K562 treated with DMSO at 1 percent for 4 hours (cell line): ENCODE measurements around the gene OR52N4. TPM values are rescaled to one million over a fixed set of nuclear protein-coding genes. Genes with fewer than 3 reads are reported as not detected.

Experiments
- total RNA-seq: library from RNA; unstranded; fragments of 300-600 nt; gene quantifications from 2 replicates; pipeline ENCODE4 v1.2.3, GENCODE V29; 2022; ENCODE audit not compliant: insufficient read depth

OR52N4 gene
- total RNA-seq, result not detected in 2 replicates

DNA sequence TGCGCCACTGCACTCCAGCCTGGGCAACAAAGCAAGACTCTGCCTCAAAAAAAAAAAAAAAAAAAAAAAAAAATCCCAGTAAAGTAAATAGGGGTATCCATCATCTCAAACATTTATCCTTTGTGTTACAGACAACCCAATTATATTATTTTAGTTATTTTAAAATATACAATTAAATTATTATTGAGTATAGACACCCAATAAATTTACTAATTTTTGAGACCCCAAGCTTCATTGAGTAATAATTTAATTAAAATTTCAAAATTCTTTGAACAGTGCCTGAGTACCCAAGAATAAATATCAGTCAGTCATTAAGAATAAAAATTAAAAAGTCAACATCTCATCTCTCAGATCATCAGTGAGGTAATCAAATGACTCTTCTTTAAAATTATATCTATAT lies at the start of gene OR52N4:
TSS of gene OR52N4 (plus strand) at position 301 of the 400 bp plus-strand sequence. CDS start 498 bp downstream, outside the sequence.

DNA sequence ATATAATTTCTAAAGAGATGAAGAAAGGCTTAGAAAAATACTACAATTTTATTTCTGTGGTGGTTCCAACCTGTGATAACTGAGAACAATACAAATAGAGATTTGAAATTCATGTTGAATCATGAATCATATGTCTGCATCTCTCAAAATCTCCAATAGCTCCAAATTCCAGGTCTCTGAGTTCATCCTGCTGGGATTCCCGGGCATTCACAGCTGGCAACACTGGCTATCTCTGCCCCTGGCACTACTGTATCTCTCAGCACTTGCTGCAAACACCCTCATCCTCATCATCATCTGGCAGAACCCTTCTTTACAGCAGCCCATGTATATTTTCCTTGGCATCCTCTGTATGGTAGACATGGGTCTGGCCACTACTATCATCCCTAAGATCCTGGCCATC lies 17.6 kb upstream of the OR52N4 start, which contains the start of gene OR56B1:
TSS of gene OR56B1 (plus strand) at position 53 of the 400 bp plus-strand sequence. CDS start at position 122, 69 bp downstream.

DNA sequence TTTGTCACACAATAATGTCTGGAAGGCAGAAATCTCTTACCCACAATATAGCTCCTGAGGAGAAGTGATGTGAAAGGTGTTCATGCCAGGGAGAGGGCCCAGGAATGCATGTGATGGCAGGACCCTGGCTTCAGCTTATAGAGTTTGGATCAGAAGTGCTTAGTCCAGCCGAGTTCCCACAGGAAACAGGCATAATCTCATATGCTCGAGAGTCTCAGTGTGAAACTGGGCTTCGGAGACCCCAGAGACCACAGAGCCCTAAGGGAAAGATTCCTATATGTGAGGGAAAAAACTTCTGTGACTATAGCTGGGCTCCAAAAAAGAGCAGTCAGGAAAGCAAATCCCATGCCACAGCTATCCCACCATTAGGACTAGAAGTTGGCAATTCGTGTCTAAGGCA lies 29.2 kb downstream of the OR52N4 start, which contains the start of gene OR52N5:
TSS of gene OR52N5 (minus strand) at position 101 of the 400 bp plus-strand sequence. CDS start 4,721 bp downstream, outside the sequence.

DNA sequence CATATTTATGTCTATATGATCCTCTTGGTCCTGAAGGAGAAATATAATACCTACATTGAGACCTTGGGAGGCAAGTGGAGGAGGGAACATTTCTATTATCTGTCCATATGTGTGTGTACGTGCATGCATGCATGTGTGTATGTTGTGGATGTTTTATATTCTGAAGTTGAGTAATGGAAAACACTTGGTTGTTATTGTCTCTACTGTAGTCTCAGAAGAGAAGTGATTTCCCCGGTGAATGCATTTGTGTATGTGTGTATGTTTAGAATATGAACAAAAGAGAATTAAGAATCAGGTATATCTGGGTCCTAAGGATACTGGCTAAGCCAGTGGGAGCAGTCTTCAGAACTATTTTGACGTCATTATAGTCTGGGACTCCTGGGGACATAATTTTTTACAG lies 37.1 kb downstream of the OR52N4 start, which contains the start of gene OR52N1:
TSS of gene OR52N1 (minus strand) at position 101 of the 400 bp plus-strand sequence. CDS start 2,449 bp downstream, outside the sequence.

Other genes with a start within 250 kb of the OR52N4 start
- gene UBQLN3, start 244.3 kb upstream of the OR52N4 start, total RNA-seq, result not detected in 2 replicates
- 0.44 TPM in 1 of 2 replicates, not detected in the other for gene UBQLNL, start 237.5 kb upstream of the OR52N4 start, total RNA-seq
- not detected in 2 replicates for gene OR52H1, start 205.7 kb upstream of the OR52N4 start, total RNA-seq
- gene OR52B6, start 173.4 kb upstream of the OR52N4 start, total RNA-seq, result not detected in 2 replicates
- 10.9 and 13.0 TPM in 2 replicates for gene TRIM6, start 157.6 kb upstream of the OR52N4 start, total RNA-seq
- 2.0 and 3.1 TPM in 2 replicates for gene TRIM34, start 129.2 kb upstream of the OR52N4 start, total RNA-seq
- 11.6 and 13.1 TPM in 2 replicates for gene TRIM5, start 69.2 kb upstream of the OR52N4 start, total RNA-seq
- 0.41 and 0.45 TPM in 2 replicates for gene TRIM22, start 64.5 kb upstream of the OR52N4 start, total RNA-seq
- gene OR56B1, start 17.8 kb upstream of the OR52N4 start, total RNA-seq, result not detected in 2 replicates
- gene OR52N5, start 29.1 kb downstream of the OR52N4 start, total RNA-seq, result not detected in 2 replicates
- not detected in 2 replicates for gene OR52N1, start 37.0 kb downstream of the OR52N4 start, total RNA-seq
- gene OR52N2, start 54.7 kb downstream of the OR52N4 start, total RNA-seq, result not detected in 2 replicates
- gene OR52E6, start 87.7 kb downstream of the OR52N4 start, total RNA-seq, result not detected in 2 replicates
- not detected in 2 replicates for gene OR52E8, start 103.4 kb downstream of the OR52N4 start, total RNA-seq
- not detected in 2 replicates for gene OR52E4, start 126.4 kb downstream of the OR52N4 start, total RNA-seq
- not detected in 2 replicates for gene OR52E5, start 139.0 kb downstream of the OR52N4 start, total RNA-seq
- gene OR56A3, start 188.0 kb downstream of the OR52N4 start, total RNA-seq, result not detected in 2 replicates
- not detected in 2 replicates for gene OR56A5, start 214.3 kb downstream of the OR52N4 start, total RNA-seq
- not detected in 2 replicates for gene OR52L1, start 232.7 kb downstream of the OR52N4 start, total RNA-seq